IPS-NIHi7 (cell line): ENCODE data around the gene CD74.
A peak's percentile ranks its signal among the peaks of the same experiment; 100 is the strongest.
"Not testable (repeated sequence)": the region's sequence is repeated elsewhere in the genome, so short reads cannot be mapped to it uniquely, and the experiment has no call there.

ENCODE experiments used
- DNase-seq: peaks from one replicate; pipeline ENCODE4 v3.0.0; 2012; ENCODE audit warnings: mixed read lengths; ENCODE audit errors: extremely low spot score

The CD74 gene

DNA sequence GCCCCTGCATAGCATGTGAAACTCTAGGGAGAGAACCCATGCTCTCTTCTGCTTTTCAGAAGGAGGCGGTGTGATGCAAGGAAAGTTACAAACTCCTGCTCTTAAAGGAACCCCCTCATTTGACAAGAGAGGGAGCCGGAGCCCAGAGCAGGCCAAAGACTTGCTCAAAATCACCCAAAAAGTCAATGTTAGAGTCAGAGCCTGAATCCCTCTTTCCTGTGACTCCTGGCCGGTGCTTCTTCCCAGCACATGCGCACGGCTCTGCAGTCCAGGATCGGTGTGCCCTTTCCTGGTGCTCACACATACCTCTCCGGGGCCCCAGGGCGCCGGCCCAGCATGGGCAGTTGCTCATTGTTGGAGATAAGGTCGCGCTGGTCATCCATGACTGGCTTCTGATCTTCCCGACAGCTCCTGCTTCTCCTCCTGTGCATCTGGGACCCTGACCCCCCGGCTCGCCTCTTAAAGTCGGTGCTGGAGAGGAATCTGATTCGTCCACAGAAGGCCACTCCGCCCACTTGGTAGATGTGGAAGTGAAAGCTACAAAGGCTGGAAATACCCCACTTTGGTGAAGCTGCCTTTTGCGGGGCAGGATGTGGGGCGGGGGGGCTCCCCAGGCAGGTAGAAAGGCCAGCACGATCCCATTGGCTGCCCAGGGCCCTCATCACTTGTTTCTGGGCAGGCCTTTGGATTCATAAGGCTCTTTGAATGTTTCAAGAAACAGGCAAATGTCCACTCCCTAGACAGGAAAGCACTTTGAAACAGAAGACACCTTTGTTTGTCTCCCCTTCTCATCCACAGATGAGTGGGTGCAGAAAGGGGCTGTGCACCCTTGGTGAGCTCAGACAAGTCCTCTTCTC is at the start of gene CD74:
Gene CD74, minus strand, starts transcription at position 592 of the 857 bp plus-strand sequence. Its CDS starts 161 bp downstream, at position 431.
- DNase-seq = peak; percentile 82

DNA sequence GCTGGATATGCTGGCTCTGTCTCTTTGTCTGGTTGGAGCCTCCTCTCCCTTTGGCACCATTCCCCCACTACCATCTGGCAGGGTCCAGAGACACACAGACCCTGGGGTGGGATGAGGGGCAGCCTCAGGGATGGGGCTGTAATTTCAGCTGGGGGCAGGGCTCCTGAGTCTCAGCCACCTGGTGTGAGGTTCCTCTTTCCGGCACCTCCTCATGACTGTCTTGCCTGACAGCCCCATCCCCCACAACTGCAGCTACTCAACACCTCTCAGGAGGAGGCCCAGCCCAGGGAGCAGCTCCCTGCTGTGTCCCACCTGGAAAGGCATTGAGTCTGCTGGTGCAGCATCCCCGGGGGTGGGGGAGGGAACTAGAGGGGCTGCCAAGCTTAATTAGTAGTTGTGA is 48.5 kb upstream of the CD74 start:
- DNase-seq = no peak

DNA sequence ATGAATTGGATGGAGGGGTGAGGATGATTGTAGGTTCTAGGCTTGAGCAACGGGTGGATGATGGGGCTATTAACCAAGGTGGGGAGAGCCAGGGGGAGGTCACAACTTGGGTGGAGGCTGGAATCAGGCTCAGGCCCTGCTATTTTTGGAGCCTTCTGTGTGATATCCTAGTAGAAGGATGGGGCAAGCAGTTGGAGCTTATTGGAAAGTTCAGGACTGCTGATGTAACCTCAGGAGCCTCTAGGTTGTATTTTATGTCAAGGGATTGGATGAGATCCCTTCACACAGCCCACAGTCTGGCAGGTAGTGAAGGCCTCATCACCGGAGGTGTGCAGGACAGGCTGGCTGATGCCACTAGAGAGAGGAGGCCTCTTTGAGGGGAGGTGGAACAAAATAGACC is 48.1 kb upstream of the CD74 start:
- DNase-seq = no peak

DNA sequence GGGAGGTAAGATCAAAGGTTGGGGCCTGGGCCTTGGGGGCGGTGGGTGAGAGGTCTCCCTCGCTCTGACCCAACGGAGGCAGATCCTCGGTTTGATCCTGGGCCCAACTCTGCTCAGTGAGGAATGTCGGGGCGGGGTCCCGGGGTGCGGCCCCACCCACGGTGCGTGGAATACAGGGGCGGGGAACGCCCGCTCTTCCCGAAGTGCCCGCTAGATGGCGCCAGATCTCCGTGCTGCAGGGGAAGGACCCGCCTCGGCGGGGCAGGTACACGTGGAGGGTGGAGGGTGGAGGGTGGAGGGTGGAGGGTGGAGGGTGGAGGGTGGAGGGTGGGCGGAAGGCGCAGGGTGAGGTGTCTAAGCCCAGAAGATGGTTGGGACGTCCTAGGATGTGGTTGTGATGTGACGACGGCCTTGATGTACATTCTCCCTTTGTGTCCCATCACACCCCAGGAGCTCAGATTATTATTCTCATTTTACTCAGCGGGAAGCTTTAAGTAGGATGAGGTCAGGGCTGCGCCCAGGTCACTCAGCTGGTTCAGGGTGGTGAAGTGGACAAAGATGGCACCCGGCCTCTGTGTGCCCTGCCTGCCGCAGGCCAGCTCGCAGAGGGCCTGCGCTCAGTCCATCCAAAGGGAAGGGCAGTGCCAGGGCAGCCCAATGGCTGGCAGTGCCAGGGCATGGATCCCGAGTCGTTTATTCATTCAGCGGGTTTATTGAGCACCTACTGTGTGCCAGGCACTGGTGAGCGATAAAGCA is 46.3 kb upstream of the CD74 start:
- DNase-seq = peak; percentile 79

DNA sequence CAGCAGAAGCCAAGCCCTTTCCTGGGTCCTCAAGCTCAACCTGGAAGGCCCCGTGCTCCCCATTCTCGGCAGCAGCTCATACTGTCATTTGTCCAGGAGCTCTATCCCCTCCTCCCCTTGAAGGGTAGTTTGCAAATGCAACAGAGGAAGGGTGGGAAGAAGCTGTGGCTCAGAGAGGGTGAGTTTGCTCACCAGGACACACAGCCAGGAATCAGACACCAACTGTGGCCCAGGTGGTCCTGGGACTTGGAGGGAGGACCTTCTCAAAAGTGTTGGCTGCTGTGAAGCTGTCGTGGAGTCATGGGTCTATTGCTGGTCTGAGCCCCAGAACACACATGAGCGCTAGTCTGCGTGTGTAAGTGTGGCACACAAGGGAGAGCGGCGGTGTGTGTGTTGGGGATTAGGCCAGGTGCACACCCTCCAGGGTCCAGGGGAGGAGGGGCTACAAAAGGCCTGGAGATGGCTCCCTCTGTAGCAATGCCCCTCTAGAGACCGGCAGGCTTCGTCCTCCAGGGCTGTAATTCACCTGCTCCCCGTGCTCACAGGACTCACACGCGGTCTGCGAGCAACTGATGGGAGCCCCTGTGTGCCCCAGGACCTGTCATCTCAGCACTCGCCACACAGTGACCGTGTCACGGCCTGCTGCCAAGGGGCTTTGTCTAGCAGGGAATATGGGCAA is 45.0 kb upstream of the CD74 start:
- no peak for DNase-seq

DNA sequence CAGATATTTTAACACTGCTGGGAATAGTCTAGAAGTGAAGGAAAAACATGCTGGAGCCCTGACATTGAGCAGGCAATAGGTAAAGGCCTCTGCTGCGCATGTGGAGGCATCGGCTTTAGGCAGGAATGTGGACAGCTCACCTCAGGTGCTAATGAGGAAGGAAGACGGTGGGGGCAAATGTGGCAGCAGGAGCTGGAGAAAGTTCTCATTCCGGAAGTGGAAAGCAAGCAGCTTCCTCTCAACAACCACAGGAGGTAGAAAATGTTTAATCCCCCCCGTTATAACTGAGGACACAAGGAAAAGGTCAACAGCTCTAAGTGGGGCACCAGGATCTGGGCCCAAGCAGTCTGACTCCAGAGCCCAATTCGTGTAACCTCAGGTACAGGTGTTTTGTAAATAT is 44.4 kb upstream of the CD74 start:
- DNase-seq = no peak

DNA sequence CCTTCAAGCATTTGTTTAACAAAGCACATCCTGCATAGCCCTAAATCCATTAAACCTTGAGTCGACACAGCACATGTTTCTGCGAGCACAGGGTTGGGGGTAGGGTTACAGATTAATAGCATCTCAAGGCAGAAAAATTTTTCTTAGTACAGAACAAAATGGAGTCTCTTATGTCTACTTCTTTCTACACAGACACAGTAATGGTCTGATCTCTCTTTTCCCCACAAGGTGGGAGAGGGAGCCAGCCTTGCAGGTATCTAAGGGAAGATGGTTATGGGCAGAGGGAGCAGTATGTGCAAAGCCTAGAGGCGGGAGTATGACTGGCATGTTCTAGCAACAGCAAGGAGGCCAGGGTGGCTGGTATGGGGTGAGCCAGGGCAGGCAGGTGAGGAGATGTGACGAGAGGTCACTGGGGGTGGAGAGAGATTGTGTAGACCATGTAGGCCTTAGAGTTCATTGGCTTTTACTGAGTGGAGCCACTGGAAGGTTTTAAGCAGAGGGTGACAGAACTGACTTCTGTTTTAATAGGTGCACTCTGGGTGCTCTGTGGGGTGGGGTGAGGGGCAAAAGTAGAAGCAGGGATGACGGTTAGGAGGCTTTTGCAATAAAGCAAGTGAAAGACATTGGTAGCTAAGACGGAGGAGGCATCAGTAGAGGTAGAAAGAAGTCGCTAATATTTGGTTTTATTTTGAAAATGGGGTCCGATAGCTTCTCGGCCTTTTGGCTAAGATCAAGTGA is 42.0 kb upstream of the CD74 start:
- no peak for DNase-seq

DNA sequence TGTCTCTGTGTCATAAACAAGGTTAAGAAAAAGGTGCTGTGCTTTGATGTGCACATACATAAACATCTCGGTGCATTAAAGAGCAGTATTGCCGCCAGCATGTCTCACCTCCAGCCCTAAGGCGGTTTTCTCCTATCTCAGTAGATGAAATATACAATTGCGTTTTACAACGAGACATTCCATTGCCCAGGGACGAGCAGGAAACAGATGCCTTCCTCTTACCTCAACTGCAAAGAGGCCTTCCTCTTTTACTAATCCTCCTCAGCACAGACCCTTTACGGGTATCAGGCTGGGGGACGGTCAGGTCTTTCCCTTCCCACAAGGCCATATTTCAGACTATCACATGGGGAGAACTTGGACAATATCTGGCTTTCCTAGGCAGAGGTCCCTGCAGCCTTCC is 41.3 kb upstream of the CD74 start:
- DNase-seq = not testable (repeated sequence)

DNA sequence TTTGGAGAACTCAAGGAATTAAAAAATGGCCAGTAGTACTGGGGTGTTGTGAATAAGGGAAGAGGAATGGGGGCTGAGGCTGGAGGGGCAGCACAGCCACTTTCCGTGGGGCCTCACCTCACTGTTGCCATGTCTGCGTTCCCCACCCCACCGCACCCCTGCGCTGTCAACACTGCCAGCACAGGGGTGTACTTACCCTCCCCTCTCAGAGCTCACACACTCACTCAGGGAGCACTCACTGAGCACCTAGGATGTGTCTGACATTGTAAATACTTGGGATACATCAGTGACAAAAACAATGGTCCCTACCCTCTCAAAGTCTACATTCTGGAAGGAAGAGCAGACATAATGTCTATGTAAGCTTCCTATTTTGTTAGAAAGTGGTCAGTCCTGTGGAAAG is 40.2 kb upstream of the CD74 start:
- no peak for DNase-seq

DNA sequence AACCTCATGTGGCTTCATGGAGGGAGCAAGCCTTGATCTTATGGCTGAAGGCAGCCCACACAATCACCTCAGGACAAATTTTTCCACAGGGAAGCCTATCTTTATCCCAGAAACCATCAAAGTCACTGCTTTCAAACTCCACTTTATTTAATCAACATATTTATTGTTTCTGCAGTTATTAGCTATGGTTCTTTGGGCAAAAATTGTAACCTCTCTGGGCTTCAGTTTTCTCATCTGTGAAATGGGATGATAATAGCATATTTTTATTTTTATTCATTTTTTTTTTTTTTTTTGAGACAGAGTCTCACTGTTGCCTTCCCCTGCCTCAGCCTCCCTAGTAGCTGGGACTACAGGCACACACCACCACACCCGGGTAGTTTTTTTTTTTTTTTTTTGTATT is 38.9 kb upstream of the CD74 start:
- DNase-seq = no peak

DNA sequence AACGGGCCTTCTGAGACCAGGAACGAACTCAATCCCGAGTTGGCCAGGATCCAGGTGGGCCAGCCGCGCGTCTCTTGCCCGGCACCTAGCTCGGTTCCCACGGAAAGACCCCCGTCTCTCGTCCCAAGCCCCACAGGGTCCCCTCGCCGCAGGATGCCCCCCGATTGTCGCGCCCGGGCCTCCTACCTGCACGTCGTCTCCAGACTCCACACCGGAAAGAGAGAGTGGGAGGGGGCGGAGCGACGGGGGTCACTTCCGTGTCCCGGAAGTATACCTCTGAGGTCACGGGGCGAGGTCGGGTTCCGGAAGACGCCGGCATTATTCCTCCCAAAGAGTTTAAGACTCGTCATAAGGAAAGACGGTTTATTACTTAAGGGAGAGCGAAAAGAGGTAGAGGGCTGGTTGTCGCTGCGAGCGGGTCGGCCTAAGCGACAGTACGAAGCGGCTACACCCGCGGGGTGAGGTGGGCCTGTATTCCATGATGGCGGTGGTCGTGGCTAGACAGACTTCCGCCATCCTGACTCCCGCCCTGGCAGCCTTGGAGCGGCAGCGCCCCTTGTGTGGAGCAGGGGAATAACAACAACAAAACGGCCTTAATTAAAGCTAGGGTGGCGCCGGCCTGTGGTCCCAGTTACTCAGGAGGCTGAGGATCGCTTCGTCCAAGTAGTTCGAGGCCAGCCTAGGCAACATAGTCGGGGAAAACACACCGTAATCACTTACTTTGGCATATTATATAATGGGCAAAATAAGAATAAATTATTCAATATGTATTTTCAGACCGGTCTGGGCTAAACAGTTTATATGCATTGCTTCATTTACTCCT is 37.0 kb upstream of the CD74 start, which contains the start of gene RPS14:
Gene RPS14, minus strand, starts transcription at position 223 of the 823 bp plus-strand sequence. CDS start 2,006 bp downstream, outside the sequence.
- DNase-seq = peak; percentile 92

DNA sequence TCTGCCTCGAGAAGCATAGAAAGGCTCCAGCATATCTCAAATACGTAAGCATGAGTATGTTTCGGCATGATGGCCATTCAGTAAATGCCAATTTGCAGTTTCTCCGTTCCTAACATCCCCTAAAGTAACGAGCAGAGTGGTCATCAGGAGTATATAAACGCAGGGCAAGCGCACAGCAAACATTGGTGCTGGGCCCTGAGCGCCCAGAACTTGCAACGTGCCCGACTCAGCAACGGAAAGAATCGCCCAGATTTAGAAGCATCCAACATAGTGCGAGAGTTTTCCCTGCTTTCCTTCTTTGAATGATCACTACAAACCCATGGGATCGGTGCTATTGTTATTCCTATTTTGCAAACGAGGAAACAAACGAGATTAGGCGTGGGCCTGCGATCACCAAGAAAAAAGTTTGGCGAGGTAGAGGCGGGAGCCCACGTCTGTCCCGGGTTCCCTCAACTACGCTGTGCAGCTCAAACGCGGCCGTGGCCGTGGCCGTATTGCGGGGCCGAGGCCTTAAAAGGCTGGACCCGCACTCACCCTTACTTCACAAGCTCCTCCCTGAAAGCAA is 36.3 kb upstream of the CD74 start:
- DNase-seq = no peak

DNA sequence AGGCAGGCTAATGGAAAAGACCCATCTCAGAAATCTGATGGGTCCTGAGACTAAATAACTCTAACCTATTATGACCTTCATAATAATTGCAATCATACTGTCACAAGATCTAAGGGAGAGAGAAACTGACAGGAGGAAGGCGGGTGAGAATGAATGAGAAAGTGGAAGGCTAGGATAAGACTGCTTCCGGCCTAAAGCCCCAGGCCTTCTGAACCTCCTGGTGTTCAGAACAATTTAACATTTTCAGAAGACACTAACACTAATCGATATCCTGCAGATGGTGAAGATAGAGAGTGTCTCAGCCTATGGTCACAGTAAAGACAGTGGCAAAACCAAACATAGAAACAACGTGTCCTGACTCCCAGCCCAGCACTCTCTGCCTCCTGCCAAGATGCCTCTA is 35.6 kb upstream of the CD74 start:
- no peak for DNase-seq

DNA sequence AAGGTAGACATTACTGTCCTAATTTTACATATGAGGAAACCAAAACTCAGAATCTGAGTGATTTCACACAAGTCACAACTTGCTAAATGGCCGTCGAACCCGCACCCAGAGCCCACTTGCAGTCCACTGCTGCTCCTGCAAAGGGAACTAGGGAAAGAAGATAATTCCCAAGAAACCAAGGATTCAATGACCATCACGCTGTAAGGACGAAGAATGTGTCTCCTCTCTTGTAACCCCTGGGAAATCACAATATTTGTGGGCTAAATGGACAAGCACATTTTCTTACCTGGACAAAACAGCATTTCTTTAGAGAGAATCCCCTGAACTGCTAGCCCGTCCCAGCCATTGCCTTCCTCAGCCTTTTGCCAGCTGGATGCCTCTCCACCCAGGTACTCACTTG is 34.5 kb upstream of the CD74 start:
- DNase-seq = no peak

DNA sequence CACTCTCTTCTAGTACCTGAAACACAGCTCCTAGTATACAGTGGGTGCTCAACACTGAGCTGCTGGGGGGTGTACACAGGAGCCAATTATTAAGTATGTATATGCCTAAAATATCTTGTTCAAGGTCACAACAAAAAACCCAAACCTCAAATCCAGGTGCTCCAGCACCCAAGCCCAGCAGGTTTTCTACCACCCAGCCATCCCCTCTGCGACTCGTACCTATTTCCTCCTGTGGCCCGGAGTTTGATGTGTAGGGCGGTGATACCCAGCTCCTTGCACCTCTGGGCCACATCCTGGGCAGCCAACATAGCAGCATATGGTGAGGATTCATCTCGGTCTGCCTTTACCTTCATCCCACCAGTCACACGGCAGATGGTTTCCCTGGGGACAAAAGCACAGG is 33.9 kb upstream of the CD74 start:
- DNase-seq = no peak

DNA sequence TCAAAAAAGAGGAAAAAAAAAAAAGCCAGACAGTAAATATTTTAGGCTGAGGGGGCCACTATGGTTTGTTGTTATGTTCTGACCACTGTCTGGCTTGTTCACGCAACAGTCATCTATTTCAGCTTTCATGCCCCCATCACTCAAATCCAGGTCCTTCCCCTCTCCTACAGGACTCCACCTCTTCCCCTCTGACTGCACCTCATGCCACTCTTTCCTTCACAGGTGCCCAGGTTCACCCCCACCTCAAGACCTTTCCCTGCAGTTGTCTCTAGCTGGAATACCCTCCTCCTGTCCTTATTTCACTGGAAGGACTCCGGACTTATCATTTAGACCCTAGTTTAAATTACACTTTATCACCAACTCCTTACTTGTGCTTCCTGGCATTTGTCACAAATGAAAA is 33.4 kb upstream of the CD74 start:
- DNase-seq = no peak

DNA sequence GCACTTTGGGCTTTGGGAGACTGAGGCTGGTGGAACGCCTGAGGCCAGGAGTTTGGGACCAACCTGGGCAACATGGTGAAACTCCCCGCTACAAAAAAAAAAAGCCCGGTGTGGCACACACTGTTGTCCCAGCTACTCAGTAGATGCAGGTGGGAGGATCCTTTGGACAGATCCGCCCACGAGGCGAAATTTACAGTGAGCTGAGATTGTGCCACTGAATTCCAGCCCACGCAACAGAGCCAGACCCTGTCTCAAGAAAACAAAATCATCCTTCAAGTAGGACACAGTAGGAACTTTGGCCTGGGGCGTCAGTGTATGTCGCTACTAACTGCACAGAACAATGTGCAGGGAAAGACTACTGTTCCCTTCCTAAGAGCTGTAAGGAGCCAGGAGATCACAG is 32.1 kb upstream of the CD74 start:
- no peak for DNase-seq

DNA sequence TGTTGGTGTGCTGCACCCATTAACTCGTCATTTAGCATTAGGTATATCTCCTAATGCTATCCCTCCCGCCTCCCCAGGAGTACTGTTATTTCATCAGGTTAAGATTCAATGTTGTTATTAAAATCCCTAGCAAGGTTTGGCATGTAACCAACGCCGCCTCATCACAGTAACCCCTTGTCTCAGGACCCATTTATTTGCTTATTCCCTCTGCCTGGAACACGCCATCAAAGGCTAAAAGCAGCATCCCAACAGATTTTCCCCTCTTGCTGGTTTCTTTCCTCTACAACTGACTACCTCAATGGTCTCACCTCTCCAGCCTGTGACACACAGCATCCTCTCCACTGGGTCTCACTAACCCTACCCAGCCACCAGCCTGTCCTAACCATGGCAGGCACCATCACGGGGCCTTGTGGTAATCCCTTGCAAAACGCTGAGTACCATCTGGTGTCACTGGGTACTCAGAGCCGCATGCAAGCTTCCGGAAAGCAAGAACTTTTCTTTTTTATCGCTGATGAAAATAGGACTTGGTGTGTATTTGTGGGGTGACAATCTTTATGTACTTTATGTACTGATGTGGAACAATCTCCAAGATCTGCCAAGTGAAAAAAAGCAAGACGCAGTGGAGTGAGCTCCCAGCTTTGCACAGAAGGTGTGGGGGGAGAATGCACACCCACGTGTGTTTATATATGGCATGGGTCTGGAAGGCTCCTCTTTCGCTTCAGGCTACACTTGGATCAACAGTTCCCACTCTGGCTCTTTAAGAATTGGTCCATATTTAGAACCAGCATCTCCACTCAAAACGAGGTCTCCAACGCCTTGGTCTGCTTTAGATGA is 30.7 kb upstream of the CD74 start:
- no peak for DNase-seq

DNA sequence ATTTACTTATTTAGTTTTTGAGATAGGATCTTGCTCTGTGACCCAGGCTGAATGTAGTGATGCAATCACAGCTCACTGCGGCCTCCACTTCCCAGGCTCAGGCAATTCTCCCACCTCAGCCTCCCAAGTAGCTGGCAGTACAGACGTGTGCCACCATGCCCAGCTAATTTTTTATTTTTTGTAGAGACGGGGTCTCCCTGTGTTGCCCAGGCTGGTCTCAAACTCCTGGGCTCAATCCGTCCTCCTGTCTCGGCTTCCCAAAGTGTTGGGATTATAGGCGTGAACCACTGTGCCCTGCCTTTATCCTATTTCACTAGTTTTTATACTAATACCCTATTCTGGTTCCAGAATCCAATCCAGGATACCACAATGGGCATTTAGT is 30.0 kb upstream of the CD74 start:
- DNase-seq = no peak
